Activated T-cell treated with anti-CD3 and anti-CD28 coated beads, Interleukin-2, amount 50 U/mL, for 4 hours (primary cell): Measurements from ENCODE around the gene RAB35. TPM values are rescaled to one million over a fixed set of nuclear protein-coding genes. Genes with fewer than 3 reads are reported as not detected.

Experiments used
- ATAC-seq, 2 donors: fragments of 200-7000 bp; cut with Tn5 transposase; one replicate each; pipeline ENCODE4 v1.10.0; 2021
- DNase-seq: peaks from one replicate; pipeline ENCODE4 v3.0.0-alpha.2; 2020
- H3K27me3 Mint-ChIP-seq: one replicate; pipeline ENCODE4 v1.8.0; 2021; ENCODE audit warnings: low read depth, mixed read lengths
- H3K36me3 Mint-ChIP-seq: one replicate; pipeline ENCODE4 v1.8.0; 2022; ENCODE audit warnings: mixed read lengths; ENCODE audit not compliant: insufficient read depth
- H3K4me1 Mint-ChIP-seq: one replicate; pipeline ENCODE4 v1.8.0; 2021; ENCODE audit warnings: low read depth, mixed read lengths
- H3K4me3 Mint-ChIP-seq: one replicate; pipeline ENCODE4 v1.8.0; 2021; ENCODE audit warnings: mild to moderate bottlenecking, moderate library complexity, mixed read lengths
- H3K9me3 Mint-ChIP-seq: one replicate; pipeline ENCODE4 v1.8.0; 2021; ENCODE audit warnings: mixed read lengths
- total RNA-seq, 3 donors: library from RNA; stranded (reverse); gene quantifications; one replicate each; pipeline ENCODE4 v1.2.1, GENCODE V29; 2021

Gene RAB35
- total RNA-seq, 3 donors from 2014 or later: 70.4 to 90.8 (median 74.6) TPM

- DNase-seq (no peak), ATAC-seq (no peak)
- H3K9me3 Mint-ChIP-seq: no peaks in the 10 kb centered on the region
- H3K36me3 Mint-ChIP-seq: peaks cover 14% of the 10 kb centered on the region
- H3K4me3 Mint-ChIP-seq: no peak overlapping the region
- H3K4me1 Mint-ChIP-seq: peaks cover 26% of the 10 kb centered on the region
- H3K27me3 Mint-ChIP-seq: no peaks in the 10 kb centered on the region
Observed at GRCh38 chr12:120103044-120103338, 13.6 kb downstream of the RAB35 start.

DNA sequence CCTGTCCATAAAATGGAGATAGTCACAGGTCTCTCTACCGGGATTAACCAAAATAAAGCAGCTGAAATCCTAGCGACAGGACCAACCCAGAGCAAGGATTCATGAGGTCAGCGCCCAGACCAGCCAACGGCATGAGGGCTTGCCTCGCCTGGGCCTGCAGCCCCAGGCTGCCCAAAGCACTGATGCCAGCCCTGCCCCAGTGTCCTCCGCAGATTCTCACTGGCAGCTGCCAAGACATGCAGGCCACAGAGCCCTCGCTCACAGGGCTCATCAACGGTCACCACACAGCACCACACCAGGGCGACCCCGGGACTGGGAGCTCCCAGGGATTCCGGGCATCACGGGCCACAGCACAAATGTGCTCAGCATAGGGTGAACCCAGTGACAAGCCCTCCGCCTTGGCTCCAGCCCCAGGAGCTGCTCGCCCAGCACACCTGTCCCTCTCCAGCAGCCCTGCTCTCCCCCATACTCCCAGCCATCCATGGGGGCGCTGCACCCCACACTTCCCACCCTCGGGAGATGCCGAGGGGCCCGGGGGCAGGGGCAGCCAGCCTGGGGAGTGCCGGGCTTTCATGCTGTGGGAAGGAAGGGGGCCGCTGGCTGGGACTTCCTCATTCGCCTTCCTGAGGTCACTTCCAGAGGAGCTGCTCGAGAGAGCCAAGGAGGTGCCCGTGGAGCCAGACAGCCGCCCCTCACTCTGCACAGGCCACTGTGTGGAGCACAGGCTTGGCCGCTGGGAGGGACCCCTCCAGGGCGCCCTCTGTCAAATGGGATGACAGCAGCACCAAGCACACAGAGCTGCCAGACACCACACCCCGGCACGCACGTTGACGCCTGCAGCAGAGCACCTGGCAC is 14.1 kb downstream of the RAB35 start:
- H3K4me1 Mint-ChIP-seq: peaks cover 25% of the 10 kb centered on the region
- H3K4me3 Mint-ChIP-seq: no peak overlapping the region
- peaks cover 14% of the 10 kb centered on the region for H3K36me3 Mint-ChIP-seq
- no peaks in the 10 kb centered on the region for H3K27me3 Mint-ChIP-seq
- no peaks in the 10 kb centered on the region for H3K9me3 Mint-ChIP-seq
- ATAC-seq: no peak
- no peak for DNase-seq

GRCh38 chr12:120101617-120102016 is 14.9 kb downstream of the RAB35 start:
- H3K4me1 Mint-ChIP-seq: peaks cover 25% of the 10 kb centered on the region
- no peaks in the 10 kb centered on the region for H3K9me3 Mint-ChIP-seq
- peaks cover 14% of the 10 kb centered on the region for H3K36me3 Mint-ChIP-seq
- no peak for DNase-seq
- ATAC-seq: no peak
- H3K27me3 Mint-ChIP-seq: no peaks in the 10 kb centered on the region
- peak overlapping the region; percentile 33 for H3K4me3 Mint-ChIP-seq

- peaks cover 24% of the 10 kb centered on the region for H3K4me1 Mint-ChIP-seq
- H3K9me3 Mint-ChIP-seq: no peaks in the 10 kb centered on the region
- peaks cover 14% of the 10 kb centered on the region for H3K36me3 Mint-ChIP-seq
- ATAC-seq (peak in 1 of 2 donors; percentile 9), DNase-seq (no peak)
- H3K4me3 Mint-ChIP-seq: peak overlapping the region; percentile 33
- H3K27me3 Mint-ChIP-seq: no peaks in the 10 kb centered on the region
Observed at GRCh38 chr12:120101182-120101581, 15.4 kb downstream of the RAB35 start.

DNA sequence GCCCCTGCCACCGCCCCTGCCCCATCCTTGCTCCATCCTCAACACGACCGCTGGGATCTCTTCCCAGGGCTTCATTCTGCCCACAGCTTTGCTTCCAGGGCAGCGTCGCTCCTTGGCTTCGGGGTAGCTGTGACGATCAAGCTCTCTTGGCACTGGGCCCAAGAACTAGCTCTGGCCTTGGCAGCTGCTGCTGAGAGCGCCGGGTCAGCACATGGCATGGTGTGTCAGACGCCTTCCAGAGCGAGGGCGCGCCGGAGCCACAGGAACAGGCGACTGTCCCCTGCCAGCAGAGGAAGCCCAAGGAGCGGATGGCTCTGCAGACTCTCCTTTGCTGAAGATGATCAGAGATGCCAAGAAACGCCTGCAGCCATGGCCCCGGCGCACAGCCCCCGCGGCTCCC is 15.9 kb downstream of the RAB35 start:
- Mint-ChIP-seq H3K27me3 (no peaks in the 10 kb centered on the region), H3K4me1 (peaks cover 22% of the 10 kb centered on the region), H3K4me3 (no peak overlapping the region), H3K36me3 (peaks cover 14% of the 10 kb centered on the region), H3K9me3 (no peaks in the 10 kb centered on the region)
- ATAC-seq (no peak), DNase-seq (no peak)

DNA sequence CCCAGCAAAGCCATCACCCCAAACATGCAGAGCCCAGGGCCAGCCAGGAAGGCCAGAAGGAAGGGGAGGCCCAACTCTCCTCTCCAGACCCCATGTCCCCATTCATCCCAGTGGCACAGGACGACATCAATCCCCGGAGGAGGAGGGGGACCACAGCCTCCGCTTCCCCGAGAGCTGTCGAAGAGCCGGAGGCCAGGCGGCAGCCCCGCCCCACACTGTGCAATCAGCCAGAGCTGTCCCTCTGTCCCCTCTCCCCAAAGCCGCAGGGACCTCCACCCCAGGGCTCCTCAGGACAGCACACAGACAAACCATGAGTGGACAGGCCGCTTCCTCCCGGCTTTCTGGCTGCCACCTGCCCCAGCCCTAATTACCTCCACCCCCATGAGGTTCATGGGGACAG is 16.8 kb downstream of the RAB35 start:
- no peaks in the 10 kb centered on the region for H3K27me3 Mint-ChIP-seq
- H3K36me3 Mint-ChIP-seq: peaks cover 9% of the 10 kb centered on the region
- no peak for DNase-seq
- no peak overlapping the region for H3K4me3 Mint-ChIP-seq
- H3K9me3 Mint-ChIP-seq: no peaks in the 10 kb centered on the region
- no peak for ATAC-seq
- H3K4me1 Mint-ChIP-seq: peaks cover 22% of the 10 kb centered on the region

GRCh38 chr12:120098756-120099470 is 17.6 kb downstream of the RAB35 start:
- H3K4me1 Mint-ChIP-seq: peaks cover 22% of the 10 kb centered on the region
- H3K27me3 Mint-ChIP-seq: no peaks in the 10 kb centered on the region
- H3K4me3 Mint-ChIP-seq: no peak overlapping the region
- H3K9me3 Mint-ChIP-seq: no peaks in the 10 kb centered on the region
- no peak for ATAC-seq
- H3K36me3 Mint-ChIP-seq: peaks cover 7% of the 10 kb centered on the region
- DNase-seq: no peak

DNA sequence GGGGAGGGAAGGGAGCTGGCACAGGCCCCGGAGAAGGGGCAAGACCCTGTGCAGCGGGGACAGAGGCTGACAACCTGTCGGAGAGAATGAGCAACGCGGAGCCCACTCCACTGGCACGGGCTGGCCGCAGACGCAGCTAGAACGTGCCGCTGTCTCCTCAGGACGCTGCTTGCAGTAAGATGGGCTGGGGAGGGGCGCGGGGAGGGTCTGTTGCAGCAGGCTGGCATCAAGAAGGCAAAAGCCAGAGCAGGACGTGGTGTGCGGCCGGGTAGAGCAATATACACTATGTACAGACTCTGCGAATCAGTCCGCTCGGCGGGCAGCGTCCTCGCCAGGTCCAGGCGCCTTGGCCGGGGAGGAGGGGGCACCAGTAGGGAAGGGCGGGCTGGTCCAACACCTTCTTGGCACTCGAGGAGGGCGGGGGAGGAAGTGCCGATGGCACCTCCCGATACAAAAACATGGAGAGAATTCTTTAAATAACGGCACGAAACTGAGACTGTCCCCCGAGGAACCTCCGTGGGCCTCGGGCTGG is 19.8 kb downstream of the RAB35 start:
- H3K36me3 Mint-ChIP-seq: peaks cover 8% of the 10 kb centered on the region
- H3K9me3 Mint-ChIP-seq: no peaks in the 10 kb centered on the region
- no peaks in the 10 kb centered on the region for H3K27me3 Mint-ChIP-seq
- no peak overlapping the region for H3K4me3 Mint-ChIP-seq
- no peak for ATAC-seq
- H3K4me1 Mint-ChIP-seq: peaks cover 14% of the 10 kb centered on the region
- DNase-seq: no peak

DNA sequence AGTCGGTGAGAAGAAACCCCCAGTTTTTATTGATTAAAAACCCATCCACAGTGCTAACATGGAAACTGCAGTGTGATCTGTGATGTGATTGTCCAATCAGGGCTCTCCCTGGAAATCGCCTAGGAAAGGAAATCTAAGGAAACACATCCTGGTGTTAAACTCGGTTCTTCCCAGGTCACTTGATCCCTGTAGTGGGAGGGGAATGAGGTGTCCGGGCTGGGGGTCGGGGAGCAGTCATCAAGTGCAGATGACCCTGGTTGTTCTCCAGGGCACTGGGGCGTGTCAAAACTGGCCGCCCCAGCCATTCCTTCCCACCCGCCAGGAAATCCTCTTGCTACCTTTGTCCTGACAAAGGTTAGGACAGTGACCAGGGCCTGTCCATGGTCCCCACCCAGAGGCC is 20.8 kb downstream of the RAB35 start:
- no peak for ATAC-seq
- peaks cover 16% of the 10 kb centered on the region for H3K36me3 Mint-ChIP-seq

GRCh38 chr12:120095331-120095730 is 21.2 kb downstream of the RAB35 start:
- no peak overlapping the region for H3K4me3 Mint-ChIP-seq
- H3K4me1 Mint-ChIP-seq: peaks cover 8% of the 10 kb centered on the region
- H3K9me3 Mint-ChIP-seq: no peaks in the 10 kb centered on the region
- peaks cover 14% of the 10 kb centered on the region for H3K36me3 Mint-ChIP-seq
- DNase-seq: no peak
- no peak for ATAC-seq
- H3K27me3 Mint-ChIP-seq: no peaks in the 10 kb centered on the region

More for the DNA sequence above, 20.8 kb downstream of the RAB35 start:
- no peaks in the 10 kb centered on the region for H3K27me3 Mint-ChIP-seq
- H3K4me3 Mint-ChIP-seq: no peak overlapping the region
- H3K4me1 Mint-ChIP-seq: peaks cover 8% of the 10 kb centered on the region
- no peaks in the 10 kb centered on the region for H3K9me3 Mint-ChIP-seq
- DNase-seq: no peak

DNA sequence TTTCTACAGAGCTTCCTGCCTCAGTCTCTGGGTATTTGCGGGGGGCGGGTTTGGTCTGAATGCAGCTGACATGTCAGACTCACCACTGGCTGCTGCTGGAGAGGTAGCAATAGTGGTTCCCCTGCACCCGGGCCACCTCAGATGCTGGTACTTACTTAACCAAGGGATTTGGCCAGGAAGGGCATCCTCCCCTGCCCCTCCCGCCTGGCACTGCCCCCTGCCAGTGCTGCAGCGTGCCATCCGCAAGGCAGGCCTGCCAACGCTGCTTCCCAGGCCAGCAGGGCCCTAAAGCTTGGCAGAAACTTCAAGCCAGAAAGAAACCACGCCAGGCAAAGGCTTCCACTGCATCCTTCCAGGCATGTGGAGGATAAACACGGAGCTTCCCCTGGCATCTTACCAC is 22.1 kb downstream of the RAB35 start:
- DNase-seq (no peak), ATAC-seq (no peak)
- Mint-ChIP-seq H3K9me3 (no peaks in the 10 kb centered on the region), H3K36me3 (peaks cover 18% of the 10 kb centered on the region), H3K27me3 (no peaks in the 10 kb centered on the region), H3K4me3 (no peak overlapping the region), H3K4me1 (peaks cover 3% of the 10 kb centered on the region)

- ATAC-seq (peak in 1 of 2 donors; percentile 23), DNase-seq (no peak)
- peaks cover 20% of the 10 kb centered on the region for H3K36me3 Mint-ChIP-seq
- no peak overlapping the region for H3K4me3 Mint-ChIP-seq
- H3K27me3 Mint-ChIP-seq: no peaks in the 10 kb centered on the region
- H3K4me1 Mint-ChIP-seq: peaks cover 1% of the 10 kb centered on the region
- no peaks in the 10 kb centered on the region for H3K9me3 Mint-ChIP-seq
Observed at GRCh38 chr12:120093592-120094355, 22.8 kb downstream of the RAB35 start.

DNA sequence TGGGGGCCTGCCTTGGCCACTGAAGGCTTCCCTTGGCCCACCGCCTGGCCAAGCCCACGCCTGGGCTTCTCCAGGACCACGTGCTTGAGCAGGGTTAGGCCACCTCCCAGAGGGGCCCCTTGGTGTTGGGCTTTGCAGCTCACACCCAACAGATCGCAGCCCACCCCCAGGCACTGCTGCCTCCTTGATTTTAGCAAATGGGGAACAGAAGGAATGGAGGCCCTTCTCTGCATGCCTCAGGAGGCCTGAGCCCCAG is 23.3 kb downstream of the RAB35 start:
- peaks cover 20% of the 10 kb centered on the region for H3K36me3 Mint-ChIP-seq
- ATAC-seq (no peak), DNase-seq (no peak)
- H3K4me3 Mint-ChIP-seq: no peak overlapping the region
- no peaks in the 10 kb centered on the region for H3K9me3 Mint-ChIP-seq
- no peaks in the 10 kb centered on the region for H3K27me3 Mint-ChIP-seq
- H3K4me1 Mint-ChIP-seq: peaks cover 1% of the 10 kb centered on the region

DNA sequence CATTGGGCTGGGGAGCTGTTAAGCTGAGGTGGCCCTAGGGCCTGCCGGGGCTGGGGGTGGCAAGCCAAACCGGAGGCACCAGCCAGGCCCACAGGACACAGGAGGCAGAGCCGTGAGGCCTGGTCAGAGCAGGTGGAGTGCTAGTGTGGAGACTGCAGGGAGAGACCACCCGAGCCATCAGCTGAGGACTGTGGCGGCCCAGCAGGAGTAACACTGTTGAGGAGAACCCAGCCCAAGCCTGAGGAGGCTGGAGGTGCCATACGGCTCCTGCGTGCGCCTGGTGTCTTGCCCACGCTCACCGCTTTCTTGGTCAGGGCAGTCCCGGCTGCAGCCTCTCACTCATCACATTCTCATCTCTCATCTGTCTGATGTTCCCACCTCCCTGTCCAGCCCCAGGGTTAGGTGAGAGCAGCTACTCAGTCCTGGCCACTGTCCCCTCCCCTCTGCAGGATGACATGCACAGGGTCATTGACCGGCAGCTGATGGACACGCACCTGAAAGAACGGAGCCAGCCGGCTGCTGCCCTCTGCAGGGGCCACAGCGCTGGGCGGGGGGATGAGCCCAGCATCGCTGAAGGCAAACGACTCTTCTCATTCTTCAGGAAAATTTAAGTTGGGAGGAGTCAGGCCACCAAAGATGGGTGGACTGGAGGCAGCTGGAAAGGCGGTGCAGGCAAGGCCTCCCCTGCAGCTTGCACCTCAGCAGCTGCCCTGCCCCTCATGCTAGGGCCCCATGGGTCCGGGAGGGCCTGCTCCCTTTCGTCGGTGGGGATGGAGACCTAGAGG is 23.8 kb downstream of the RAB35 start:
- Mint-ChIP-seq H3K4me3 (no peak overlapping the region), H3K9me3 (no peaks in the 10 kb centered on the region), H3K4me1 (peaks cover 1% of the 10 kb centered on the region), H3K36me3 (peaks cover 20% of the 10 kb centered on the region), H3K27me3 (no peaks in the 10 kb centered on the region)
- DNase-seq (no peak), ATAC-seq (no peak)
